K562 (cell line): ENCODE data around the gene EPHX1. TPM values are rescaled to one million over a fixed set of nuclear protein-coding genes. Genes with fewer than 3 reads are reported as not detected.

Experiments
- CHD7 ChIP-seq: fragments of 200-600 bp; sonication (generic); IDR thresholded peaks from one replicate; pipeline ENCODE4 v1.6.1; 2012; ENCODE audit warnings: mild to moderate bottlenecking, low read depth, low read length, inconsistent platforms
- NR2C1 ChIP-seq, 2 experiments: fragments of 450-650 bp; IDR thresholded peaks; 2 replicates each; pipeline ENCODE4 v1.6.1; 2017; ENCODE audit warnings: mild to moderate bottlenecking in 2 of 2, antibody characterized with exemption in 1 of 2, inconsistent platforms in 1 of 2, missing compliant biosample characterization in 1 of 2, missing genetic modification characterization in 1 of 2
- TOE1 ChIP-seq, 2 experiments: fragments of 450-650 bp in 1 of 2; sonication (generic) in 1 of 2; formaldehyde crosslinking in 1 of 2; IDR thresholded peaks; 2 replicates each; pipeline versions ENCODE4 v1.7.1 to v1.8.0; 2016 to 2022; ENCODE audit warnings: borderline replicate concordance in 2 of 2, mild to moderate bottlenecking in 2 of 2, antibody characterized with exemption in 1 of 2, inconsistent platforms in 1 of 2, low read depth in 1 of 2, missing genetic modification reagents in 1 of 2, moderate library complexity in 1 of 2
- polyA plus RNA-seq, 8 experiments: library from polyadenylated mRNA; depleted of rRNA in 4 of 8; stranded (reverse) in 5 of 8; unstranded in 3 of 8; fragments of >200 nt; fragmentation: Nextera tagmentation in 2 of 8; fragmentation: Illumina TruSeq in 1 of 8; extraction: Ambion mirVana in 2 of 8; extraction: Trizol in 1 of 8; gene quantifications; 2 replicates each; pipeline versions ENCODE4 v1.2.1 to v1.2.3, GENCODE V29; 2011 to 2014; ENCODE audit warnings: inconsistent platforms in 1 of 8, missing spikeins in 1 of 8
- total RNA-seq, 7 experiments: library from RNA; depleted of rRNA in 6 of 7; stranded (reverse); fragments of >200 nt in 6 of 7; fragmentation: Illumina TruSeq in 2 of 7; extraction: Trizol in 2 of 7; gene quantifications; 2 replicates each; pipeline versions ENCODE4 v1.2.1 to v1.2.3, GENCODE V29; 2011 to 2021; ENCODE audit warnings: low replicate concordance in 1 of 7

Gene EPHX1
- total and polyA plus RNA-seq, 9 of the 15 experiments (the other 6 are each of a cell fraction or from before 2014, with no cell fraction given) = 0.21 to 27.0 (median 6.7) TPM

- TF ChIP-seq CHD7 = no peak
- no peak for TF ChIP-seq TOE1 (IDR thresholded peaks at IDR 0.05; ENCODE audit: borderline replicate concordance)
- no peak for TF ChIP-seq TOE1 (CRISPR knock-in tag; IDR thresholded peaks at IDR 0.05; ENCODE audit: borderline replicate concordance, low read depth)
- TF ChIP-seq NR2C1 (IDR thresholded peaks at IDR 0.05) = peak; percentile 72
- peak; percentile 80 for TF ChIP-seq NR2C1 (tag; IDR thresholded peaks at IDR 0.05)
These were observed 80.7 kb downstream of the EPHX1 start (continued) for GRCh38 chr1:225890346-225891228.
